Pancreas (tissue), 10 donors: Measurements from ENCODE around the gene LRRC55. TPM values are rescaled to one million over a fixed set of nuclear protein-coding genes. Genes with fewer than 3 reads are reported as not detected.

ENCODE experiments used
- ATAC-seq, 4 donors: fragments of 200-7000 bp; cut with Tn5 transposase; one replicate each; pipeline versions ENCODE4 v1.8.0 to v1.9.1; 2020; ENCODE audit warnings: mild to moderate bottlenecking in 4 of 4, moderate library complexity in 4 of 4
- DNase-seq, 6 donors: peaks; one replicate each; pipeline ENCODE4 v3.0.0-alpha.2; 2020
- FAIRE-seq: peaks from 2 replicates; lab custom pipeline; 2012; peaks lifted over from hg19 to GRCh38; lab: Jason Lieb, UNC
- H3K27ac ChIP-seq, 4 donors: fragments of 200-600 bp; sonication (generic); 1 replicate in 3 of 4; 2 replicates in 1 of 4; pipeline versions ENCODE4 v1.5.0 to v1.8.0; 2020
- H3K27me3 ChIP-seq, 4 donors: fragments of 200-600 bp; one replicate each; pipeline ENCODE4 v1.8.0; 2021
- H3K36me3 ChIP-seq, 3 donors: fragments of 200-600 bp; sonication (generic) in 1 of 3; one replicate each; pipeline versions ENCODE4 v1.5.0 to v1.8.0; 2020 to 2021
- H3K4me1 ChIP-seq, 3 donors: fragments of 200-600 bp; one replicate each; pipeline ENCODE4 v1.8.0; 2021
- H3K4me3 ChIP-seq, 4 donors: fragments of 200-600 bp; sonication (generic) in 2 of 4; one replicate each; pipeline versions ENCODE4 v1.5.0 to v1.8.0; 2020 to 2021
- H3K9me3 ChIP-seq, 4 donors: fragments of 200-600 bp; one replicate each; pipeline ENCODE4 v1.8.0; 2021
- CTCF ChIP-seq, 4 donors: fragments of 200-600 bp; sonication (generic) in 3 of 4; IDR thresholded peaks; one replicate each; pipeline versions ENCODE4 v1.5.0 to v1.8.0; 2021; ENCODE audit warnings: antibody characterized with exemption in 4 of 4
- WGBS, 2 donors: extraction: QIAGEN DNeasy Blood & Tissue Kit; methylation state at CpG; one replicate each; pipeline ENCODE4 v1.1.7; 2013; 5-methylcytosine and 5-hydroxymethylcytosine counted together
- intact Hi-C, 3 donors: fragments of 100-400 bp; cut with DNase I; formaldehyde crosslinking; loops; one replicate each; pipeline versions ENCODE4 v1.11.1 to v1.14.2; 2022
- polyA plus RNA-seq, 2 donors: library from polyadenylated mRNA; stranded (reverse); fragments of 200-250 nt; gene quantifications; one replicate each; pipeline ENCODE4 v1.2.3, GENCODE V29; 2013
- total RNA-seq, 6 donors: library from RNA; stranded (reverse); fragmentation: NEBNext Ultra II Directional in 4 of 6; extraction: Animal tissue kit (Norgen Biotek cat#: 25700) in 4 of 6; gene quantifications; one replicate each; pipeline versions ENCODE4 v1.2.1 to v1.2.4, GENCODE V29; 2021 to 2023
- donor health status: healthy with polysubstance abuse.
- donor health status: DM: no; HTN: no; CAD: no; lungs with moderate emphysema.
- donor health status: DM: no; HTN: no; CAD: no.
- donor health status: control.
- donor health status: control.
- donor health status: Bipolar disorder and iron deficiency.
- donor health status: DM: yes; HTN: yes; CAD: no.
- donor health status: DM: no; HTN: no; CAD: no.
- donor health status: DM: no; HTN: no; CAD: no.
- donor health status: DM: yes; HTN: yes; CAD: no.

Gene LRRC55
- total and polyA plus RNA-seq, 8 donors, result 0.03 to 1.2 (median 0.08) TPM

GRCh38 chr11:57158599-57158998, 23.2 kb upstream of the LRRC55 start:
- intact Hi-C loops, result no loop called here

GRCh38 chr11:57160665-57161064, 21.1 kb upstream of the LRRC55 start:
- intact Hi-C loops, result no loop called here
- Histone ChIP-seq H3K4me3 (no peak overlapping the region), H3K9me3 (no peaks in the 10 kb centered on the region), H3K27me3 (peaks cover 0 to 4% (median 0%) of the 10 kb centered on the region in 4 donors), H3K36me3 (no peaks in the 10 kb centered on the region), H3K4me1 (no peaks in the 10 kb centered on the region), H3K27ac (no peak overlapping the region)
- no peak for FAIRE-seq
- DNase-seq, result no peak
- 61 to 85% methylated on average over 2 of the region's 2 CpGs for WGBS, 2 donors
- no peak for TF ChIP-seq CTCF (IDR thresholded peaks at IDR 0.05)
- no peak for ATAC-seq

More at GRCh38 chr11:57158599-57158998, 23.2 kb upstream of the LRRC55 start:
- FAIRE-seq (no peak), DNase-seq (no peak), ATAC-seq (no peak)
- no peak for TF ChIP-seq CTCF (IDR thresholded peaks at IDR 0.05)
- Histone ChIP-seq H3K9me3 (no peaks in the 10 kb centered on the region), H3K4me3 (no peak overlapping the region), H3K27me3 (peaks cover 0 to 4% (median 0%) of the 10 kb centered on the region in 4 donors), H3K27ac (no peak overlapping the region), H3K4me1 (no peaks in the 10 kb centered on the region), H3K36me3 (no peaks in the 10 kb centered on the region)
- 65 to 78% methylated on average over 1 of the region's 1 CpG for WGBS, 2 donors

- intact Hi-C loops, result no loop called here
- H3K4me1 ChIP-seq, result no peaks in the 10 kb centered on the region
- H3K9me3 ChIP-seq, result no peaks in the 10 kb centered on the region
- H3K4me3 ChIP-seq, result no peak overlapping the region
- peaks cover 0 to 4% (median 0%) of the 10 kb centered on the region in 4 donors for H3K27me3 ChIP-seq
- no peak for TF ChIP-seq CTCF (IDR thresholded peaks at IDR 0.05)
- FAIRE-seq (no peak), DNase-seq (no peak), ATAC-seq (no peak)
- no peak overlapping the region for H3K27ac ChIP-seq
- H3K36me3 ChIP-seq, result no peaks in the 10 kb centered on the region
- 17 to 30% methylated on average over 5 of the region's 5 CpGs for WGBS, 2 donors
These were observed 20.4 kb upstream of the LRRC55 start for GRCh38 chr11:57161351-57161750.

GRCh38 chr11:57162179-57162898, 19.4 kb upstream of the LRRC55 start:
- FAIRE-seq (no peak), ATAC-seq (no peak), DNase-seq (no peak)
- TF ChIP-seq CTCF (IDR thresholded peaks at IDR 0.05), result no peak
- intact Hi-C loops, result no loop called here
- Histone ChIP-seq H3K4me1 (no peaks in the 10 kb centered on the region), H3K27ac (no peak overlapping the region), H3K4me3 (no peak overlapping the region), H3K9me3 (no peaks in the 10 kb centered on the region), H3K27me3 (no peaks in the 10 kb centered on the region), H3K36me3 (no peaks in the 10 kb centered on the region)
- 58 to 69% methylated on average over 6 of the region's 6 CpGs for WGBS, 2 donors

GRCh38 chr11:57163160-57163868, 18.4 kb upstream of the LRRC55 start:
- no peak for TF ChIP-seq CTCF (IDR thresholded peaks at IDR 0.05)
- intact Hi-C loops, result no loop called here
- Histone ChIP-seq H3K27me3 (no peaks in the 10 kb centered on the region), H3K36me3 (no peaks in the 10 kb centered on the region), H3K27ac (no peak overlapping the region), H3K4me1 (no peaks in the 10 kb centered on the region), H3K9me3 (no peaks in the 10 kb centered on the region), H3K4me3 (no peak overlapping the region)
- no peak for ATAC-seq
- no peak for FAIRE-seq
- WGBS, 2 donors, result 55 to 63% methylated on average over 6 of the region's 6 CpGs
- DNase-seq, result no peak
